Measurements from ENCODE around the gene ZNF554.
"Not testable (repeated sequence)": the region's sequence is repeated elsewhere in the genome, so short reads cannot be mapped to it uniquely, and the experiment has no call there.

The ZNF554 gene

GRCh38 chr19:2790557-2791271, 29.0 kb upstream of the ZNF554 start:
- in situ Hi-C loops (cut with MboI; ENCODE audit: low sequenced_read_pairs) = no loop called here

GRCh38 chr19:2791440-2791839, 28.2 kb upstream of the ZNF554 start:
- in situ Hi-C loops (cut with MboI; ENCODE audit: low sequenced_read_pairs) = no loop called here

- in situ Hi-C loops (cut with MboI; ENCODE audit: low sequenced_read_pairs) = no loop called here
Measured at GRCh38 chr19:2791876-2792275, 27.8 kb upstream of the ZNF554 start.

GRCh38 chr19:2792666-2793065, 27.0 kb upstream of the ZNF554 start:
- in situ Hi-C loops (cut with MboI; ENCODE audit: low sequenced_read_pairs) = not testable (repeated sequence)

GRCh38 chr19:2793126-2793525, 26.5 kb upstream of the ZNF554 start:
- in situ Hi-C loops (cut with MboI; ENCODE audit: low sequenced_read_pairs) = no loop called here

GRCh38 chr19:2793577-2793976, 26.1 kb upstream of the ZNF554 start:
- in situ Hi-C loops (cut with MboI; ENCODE audit: low sequenced_read_pairs) = no loop called here

- in situ Hi-C loops (cut with MboI; ENCODE audit: low sequenced_read_pairs) = no loop called here
Measured at GRCh38 chr19:2795827-2796658, 23.6 kb upstream of the ZNF554 start.

- in situ Hi-C loops (cut with MboI; ENCODE audit: low sequenced_read_pairs) = no loop called here
Measured at GRCh38 chr19:2796659-2797266, 22.9 kb upstream of the ZNF554 start.

- in situ Hi-C loops (cut with MboI; ENCODE audit: low sequenced_read_pairs) = no loop called here
Measured at GRCh38 chr19:2797280-2797679, 22.4 kb upstream of the ZNF554 start.

GRCh38 chr19:2798158-2798685, 21.4 kb upstream of the ZNF554 start:
- in situ Hi-C loops (cut with MboI; ENCODE audit: low sequenced_read_pairs) = no loop called here

- in situ Hi-C loops (cut with MboI; ENCODE audit: low sequenced_read_pairs) = no loop called here
Measured at GRCh38 chr19:2798733-2799132, 20.9 kb upstream of the ZNF554 start.

GRCh38 chr19:2799273-2800020, 20.2 kb upstream of the ZNF554 start:
- in situ Hi-C loops (cut with MboI; ENCODE audit: low sequenced_read_pairs) = no loop called here

- in situ Hi-C loops (cut with MboI; ENCODE audit: low sequenced_read_pairs) = no loop called here
Measured at GRCh38 chr19:2800506-2800905, 19.2 kb upstream of the ZNF554 start.

- in situ Hi-C loops (cut with MboI; ENCODE audit: low sequenced_read_pairs) = no loop called here
Measured at GRCh38 chr19:2802826-2803225, 16.8 kb upstream of the ZNF554 start.

GRCh38 chr19:2803486-2804155, 16.0 kb upstream of the ZNF554 start:
- in situ Hi-C loops (cut with MboI; ENCODE audit: low sequenced_read_pairs) = no loop called here

- in situ Hi-C loops (cut with MboI; ENCODE audit: low sequenced_read_pairs) = no loop called here
Measured at GRCh38 chr19:2804156-2805004, 15.3 kb upstream of the ZNF554 start.

- in situ Hi-C loops (cut with MboI; ENCODE audit: low sequenced_read_pairs) = no loop called here
Measured at GRCh38 chr19:2805261-2805900, 14.3 kb upstream of the ZNF554 start.

GRCh38 chr19:2805991-2806649, 13.5 kb upstream of the ZNF554 start:
- in situ Hi-C loops (cut with MboI; ENCODE audit: low sequenced_read_pairs) = no loop called here

Data from HL-60/S4 treated with phorbol 12-myristate 13-acetate at 8.2 ng/mL for 4 days and 3 days (cell line).